ENCODE results near the gene LCP2.

DNA sequence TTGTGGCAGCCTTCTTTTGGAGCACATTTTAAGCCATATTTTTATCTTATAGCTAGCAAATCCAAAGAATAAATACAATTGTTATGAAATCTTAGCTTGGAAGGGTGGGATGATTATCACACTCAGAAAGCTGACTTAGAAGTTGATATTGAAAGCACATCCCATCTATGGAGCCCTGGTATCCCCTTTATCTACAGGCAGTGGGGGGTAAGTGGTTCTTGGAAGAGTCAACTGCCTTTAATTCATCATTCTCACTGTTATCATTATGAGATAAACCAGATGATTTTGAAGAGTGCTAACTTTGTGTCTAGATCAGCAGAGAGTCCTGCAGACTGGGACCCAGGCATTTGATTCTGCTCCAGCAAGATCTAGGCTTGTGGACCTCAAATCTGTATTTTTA, 3.0 kb downstream of the LCP2 start:
- TF ChIP-seq CTCF (IDR thresholded peaks at IDR 0.05) (no peak), POLR2AphosphoS5 (IDR thresholded peaks at IDR 0.05; ENCODE audit: low read depth, low read length) (no peak), SIN3A (IDR thresholded peaks at IDR 0.05; ENCODE audit: borderline replicate concordance, insufficient read depth, low read depth, low read length) (no peak)
- TF ChIP-seq, protein P1, sequence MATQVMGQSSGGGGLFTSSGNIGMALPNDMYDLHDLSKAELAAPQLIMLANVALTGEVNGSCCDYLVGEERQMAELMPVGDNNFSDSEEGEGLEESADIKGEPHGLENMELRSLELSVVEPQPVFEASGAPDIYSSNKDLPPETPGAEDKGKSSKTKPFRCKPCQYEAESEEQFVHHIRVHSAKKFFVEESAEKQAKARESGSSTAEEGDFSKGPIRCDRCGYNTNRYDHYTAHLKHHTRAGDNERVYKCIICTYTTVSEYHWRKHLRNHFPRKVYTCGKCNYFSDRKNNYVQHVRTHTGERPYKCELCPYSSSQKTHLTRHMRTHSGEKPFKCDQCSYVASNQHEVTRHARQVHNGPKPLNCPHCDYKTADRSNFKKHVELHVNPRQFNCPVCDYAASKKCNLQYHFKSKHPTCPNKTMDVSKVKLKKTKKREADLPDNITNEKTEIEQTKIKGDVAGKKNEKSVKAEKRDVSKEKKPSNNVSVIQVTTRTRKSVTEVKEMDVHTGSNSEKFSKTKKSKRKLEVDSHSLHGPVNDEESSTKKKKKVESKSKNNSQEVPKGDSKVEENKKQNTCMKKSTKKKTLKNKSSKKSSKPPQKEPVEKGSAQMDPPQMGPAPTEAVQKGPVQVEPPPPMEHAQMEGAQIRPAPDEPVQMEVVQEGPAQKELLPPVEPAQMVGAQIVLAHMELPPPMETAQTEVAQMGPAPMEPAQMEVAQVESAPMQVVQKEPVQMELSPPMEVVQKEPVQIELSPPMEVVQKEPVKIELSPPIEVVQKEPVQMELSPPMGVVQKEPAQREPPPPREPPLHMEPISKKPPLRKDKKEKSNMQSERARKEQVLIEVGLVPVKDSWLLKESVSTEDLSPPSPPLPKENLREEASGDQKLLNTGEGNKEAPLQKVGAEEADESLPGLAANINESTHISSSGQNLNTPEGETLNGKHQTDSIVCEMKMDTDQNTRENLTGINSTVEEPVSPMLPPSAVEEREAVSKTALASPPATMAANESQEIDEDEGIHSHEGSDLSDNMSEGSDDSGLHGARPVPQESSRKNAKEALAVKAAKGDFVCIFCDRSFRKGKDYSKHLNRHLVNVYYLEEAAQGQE (IDR thresholded peaks at IDR 0.05; ENCODE audit: insufficient read depth in 1 of 2, low read depth in 2 of 2, low read length in 1 of 2), result no peak

All from Panc1 (cell line).